HepG2 (cell line): Measurements from ENCODE around the gene ZNF211. TPM values are rescaled to one million over a fixed set of nuclear protein-coding genes. Genes with fewer than 3 reads are reported as not detected.

ENCODE experiments used
- AHR ChIP-seq: IDR thresholded peaks from 2 replicates; pipeline ENCODE4 v1.6.1; 2018; ENCODE audit warnings: missing genetic modification reagents, missing compliant biosample characterization
- GABPB1 ChIP-seq: IDR thresholded peaks from 2 replicates; pipeline ENCODE4 v1.6.1; 2016; ENCODE audit warnings: mild to moderate bottlenecking, missing genetic modification reagents, moderate library complexity, missing compliant biosample characterization
- HIVEP1 ChIP-seq: sonication (generic); formaldehyde crosslinking; IDR thresholded peaks from 2 replicates; pipeline ENCODE4 v1.4.0; 2020; ENCODE audit warnings: mild to moderate bottlenecking, missing genetic modification reagents
- HMGA1 ChIP-seq: sonication (generic); formaldehyde crosslinking; conservative IDR thresholded peaks from 2 replicates; pipeline ENCODE4 v1.4.0; 2020; ENCODE audit warnings: missing genetic modification reagents
- HOXA5 ChIP-seq: sonication (generic); formaldehyde crosslinking; IDR thresholded peaks from 2 replicates; pipeline ENCODE4 v1.4.0; 2020; ENCODE audit warnings: missing genetic modification reagents
- HOXA7 ChIP-seq: sonication (generic); formaldehyde crosslinking; IDR thresholded peaks from 2 replicates; pipeline ENCODE4 v1.8.1; 2022; ENCODE audit warnings: mild to moderate bottlenecking, missing genetic modification reagents, moderate library complexity
- HOXD1 ChIP-seq: sonication (generic); formaldehyde crosslinking; IDR thresholded peaks from 2 replicates; pipeline ENCODE4 v1.5.0; 2020; ENCODE audit warnings: missing genetic modification reagents
- IRF9 ChIP-seq: sonication (generic); formaldehyde crosslinking; IDR thresholded peaks from 2 replicates; pipeline ENCODE4 v1.8.0; 2022; ENCODE audit warnings: missing genetic modification reagents, mild to moderate bottlenecking, borderline replicate concordance
- IRX3 ChIP-seq: sonication (generic); formaldehyde crosslinking; IDR thresholded peaks from 2 replicates; pipeline ENCODE4 v1.8.1; 2023; ENCODE audit warnings: mild to moderate bottlenecking, low read depth, missing genetic modification reagents, borderline replicate concordance
- JUNB ChIP-seq: sonication (generic); formaldehyde crosslinking; IDR thresholded peaks from 2 replicates; pipeline ENCODE4 v1.8.0; 2022; ENCODE audit warnings: missing genetic modification reagents, mild to moderate bottlenecking, borderline replicate concordance
- KLF11 ChIP-seq: IDR thresholded peaks from 2 replicates; pipeline ENCODE4 v1.6.1; 2016; ENCODE audit warnings: missing compliant biosample characterization
- KLF15 ChIP-seq: sonication (generic); formaldehyde crosslinking; IDR thresholded peaks from 2 replicates; pipeline ENCODE4 v1.8.1; 2023; ENCODE audit warnings: borderline replicate concordance, mild to moderate bottlenecking, inconsistent platforms, missing genetic modification reagents, mixed read lengths
- NFE2L1 ChIP-seq: sonication (generic); formaldehyde crosslinking; IDR thresholded peaks from 2 replicates; pipeline ENCODE4 v1.4.0; 2020; ENCODE audit warnings: missing genetic modification reagents, mild to moderate bottlenecking, borderline replicate concordance
- NR2F2 ChIP-seq: IDR thresholded peaks from 2 replicates; pipeline ENCODE4 v1.6.1; 2012; ENCODE audit warnings: low read depth, inconsistent platforms, borderline replicate concordance
- ONECUT2 ChIP-seq: sonication (generic); formaldehyde crosslinking; IDR thresholded peaks from 2 replicates; pipeline ENCODE4 v1.4.0; 2020; ENCODE audit warnings: missing genetic modification reagents
- PAX8 ChIP-seq: sonication (generic); formaldehyde crosslinking; IDR thresholded peaks from 2 replicates; pipeline ENCODE4 v1.8.0; 2022; ENCODE audit warnings: mild to moderate bottlenecking, missing genetic modification reagents, borderline replicate concordance
- RBM22 ChIP-seq: fragments of 200-400 bp; formaldehyde crosslinking; optimal IDR thresholded peaks from 2 replicates; pipeline ENCODE3; 2017; ENCODE audit warnings: mild to moderate bottlenecking, low read length, moderate library complexity
- SRSF4 ChIP-seq: fragments of 200-400 bp; formaldehyde crosslinking; IDR thresholded peaks from one replicate; pipeline ENCODE4 v1.6.1; 2018; ENCODE audit warnings: mild to moderate bottlenecking, low read depth, low read length, moderate library complexity; ENCODE audit not compliant: poor library complexity, severe bottlenecking
- UBTF ChIP-seq: sonication (generic); formaldehyde crosslinking; IDR thresholded peaks from 2 replicates; pipeline ENCODE4 v1.4.0; 2020; ENCODE audit warnings: mild to moderate bottlenecking, missing genetic modification reagents
- ZNF343 ChIP-seq: sonication (generic); formaldehyde crosslinking; IDR thresholded peaks from 2 replicates; pipeline ENCODE4 v1.4.0; 2020; ENCODE audit warnings: mild to moderate bottlenecking, missing genetic modification reagents
- ZNF670 ChIP-seq: sonication (generic); formaldehyde crosslinking; IDR thresholded peaks from 2 replicates; pipeline ENCODE4 v1.8.0; 2022; ENCODE audit warnings: mild to moderate bottlenecking, missing genetic modification reagents, borderline replicate concordance
- polyA plus RNA-seq, 8 experiments: library from polyadenylated mRNA; depleted of rRNA in 3 of 8; stranded (reverse) in 7 of 8; unstranded in 1 of 8; fragments of >200 nt; fragmentation: Illumina TruSeq in 4 of 8; extraction: Trizol in 4 of 8; gene quantifications; 2 replicates each; pipeline versions ENCODE4 v1.2.1 to v1.2.3, GENCODE V29; 2011 to 2016; ENCODE audit warnings: low read depth in 4 of 8, missing spikeins in 1 of 8, mixed read lengths in 1 of 8; ENCODE audit not compliant: insufficient read depth in 1 of 8
- total RNA-seq, 5 experiments: library from RNA; depleted of rRNA; stranded (reverse); fragments of >200 nt; fragmentation: Illumina TruSeq; extraction: Trizol; gene quantifications; 2 replicates each; pipeline ENCODE4 v1.2.3, GENCODE V29; 2016; ENCODE audit warnings: low read depth in 1 of 5
- TF ChIP-seq, protein P1 (sequence below): sonication (generic); formaldehyde crosslinking; conservative IDR thresholded peaks from 2 replicates; pipeline ENCODE4 v1.4.0; 2020; ENCODE audit warnings: missing genetic modification reagents
- TF ChIP-seq, protein P2 (sequence below): sonication (generic); formaldehyde crosslinking; IDR thresholded peaks from 2 replicates; pipeline ENCODE4 v1.4.0; 2020; ENCODE audit warnings: missing genetic modification reagents
- TF ChIP-seq, protein P3 (sequence below): sonication (generic); formaldehyde crosslinking; IDR thresholded peaks from 2 replicates; pipeline ENCODE4 v1.8.0; 2023; ENCODE audit warnings: mild to moderate bottlenecking, missing genetic modification reagents

ZNF211 gene
- total and polyA plus RNA-seq, 2 of the 13 experiments (the other 11 are each of a cell fraction or from before 2014, with no cell fraction given), result 9.9 to 11.2 TPM

DNA sequence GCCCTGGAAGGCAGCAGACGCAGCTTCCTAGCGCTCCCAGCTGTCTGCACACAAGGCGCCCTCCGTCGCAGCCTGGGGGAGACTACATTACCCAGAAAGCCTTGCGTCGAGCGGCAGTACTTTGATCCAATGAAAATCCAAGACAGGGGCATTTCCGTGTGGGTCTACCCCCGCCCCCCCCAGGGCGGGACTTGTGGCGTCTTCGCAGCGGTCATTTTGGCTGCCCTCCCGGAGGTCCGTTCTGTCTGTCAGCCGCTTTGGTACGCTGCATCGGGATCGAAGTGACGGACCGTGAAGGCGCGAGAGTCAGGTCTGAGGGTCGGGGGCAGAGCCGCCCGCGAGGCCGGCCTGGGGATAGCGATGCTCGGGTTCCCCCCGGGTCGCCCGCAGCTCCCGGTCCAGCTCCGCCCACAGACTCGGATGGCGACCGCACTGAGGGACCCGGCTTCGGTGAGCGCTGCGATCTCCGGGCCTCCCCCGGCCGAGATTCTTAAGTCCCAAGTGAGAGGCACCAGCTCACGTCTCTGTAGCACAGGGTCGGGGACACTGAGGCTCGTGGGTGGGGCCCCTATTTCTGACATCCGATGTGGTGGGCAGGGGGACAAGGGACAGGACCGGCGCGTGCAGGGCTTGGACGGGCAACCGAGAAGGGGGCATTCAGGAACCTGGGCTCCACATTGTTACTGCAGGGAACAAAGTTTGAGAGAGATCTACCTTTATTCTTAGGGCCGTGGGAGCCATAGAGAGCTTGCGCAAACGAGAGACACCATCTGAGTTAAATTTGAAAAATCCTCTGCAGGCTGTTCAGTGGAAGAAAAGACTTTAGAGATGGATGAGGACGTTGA is at the start of gene ZNF211 (continued):
- TF ChIP-seq UBTF, result peak; percentile 41; the same call in 1 of the 2 replicates
- TF ChIP-seq PAX8 (CRISPR knock-in tag), result peak; percentile 26; the same call in 1 of the 2 replicates
- no peak for TF ChIP-seq SRSF4
- no peak for TF ChIP-seq JUNB
- no peak for TF ChIP-seq IRF9 (CRISPR knock-in tag)
- TF ChIP-seq HMGA1 (CRISPR knock-in tag), result no peak
- 0 out of 2 replicates have a peak, but pooled peaks have one; percentile 73 for TF ChIP-seq ZNF343
- TF ChIP-seq ZNF670 (CRISPR knock-in tag), result no peak
- TF ChIP-seq, protein P1, sequence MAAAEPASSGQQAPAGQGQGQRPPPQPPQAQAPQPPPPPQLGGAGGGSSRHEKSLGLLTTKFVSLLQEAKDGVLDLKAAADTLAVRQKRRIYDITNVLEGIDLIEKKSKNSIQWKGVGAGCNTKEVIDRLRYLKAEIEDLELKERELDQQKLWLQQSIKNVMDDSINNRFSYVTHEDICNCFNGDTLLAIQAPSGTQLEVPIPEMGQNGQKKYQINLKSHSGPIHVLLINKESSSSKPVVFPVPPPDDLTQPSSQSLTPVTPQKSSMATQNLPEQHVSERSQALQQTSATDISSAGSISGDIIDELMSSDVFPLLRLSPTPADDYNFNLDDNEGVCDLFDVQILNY (CRISPR knock-in tag), result 0 out of 2 replicates have a peak, but pooled peaks have one; percentile 41
- TF ChIP-seq IRX3, result no peak
- TF ChIP-seq ONECUT2 (CRISPR knock-in tag), result no peak
- TF ChIP-seq HOXD1, result no peak
- TF ChIP-seq GABPB1 (CRISPR knock-in tag), result peak; percentile 97
- no peak for TF ChIP-seq NR2F2
- peak; percentile 19; the same call in 1 of the 2 replicates for TF ChIP-seq HOXA5 (CRISPR knock-in tag)
- peak; percentile 77; the same call in 1 of the 2 replicates for TF ChIP-seq AHR (CRISPR knock-in tag)
- TF ChIP-seq HIVEP1 (CRISPR knock-in tag), result no peak
- TF ChIP-seq KLF15 (CRISPR knock-in tag), result no peak
- no peak for TF ChIP-seq RBM22
- TF ChIP-seq KLF11 (CRISPR knock-in tag), result 0 out of 2 replicates have a peak, but pooled peaks have one; percentile 62
- TF ChIP-seq NFE2L1 (CRISPR knock-in tag), result no peak
- TF ChIP-seq HOXA7 (CRISPR knock-in tag), result no peak
- TF ChIP-seq, protein P2, sequence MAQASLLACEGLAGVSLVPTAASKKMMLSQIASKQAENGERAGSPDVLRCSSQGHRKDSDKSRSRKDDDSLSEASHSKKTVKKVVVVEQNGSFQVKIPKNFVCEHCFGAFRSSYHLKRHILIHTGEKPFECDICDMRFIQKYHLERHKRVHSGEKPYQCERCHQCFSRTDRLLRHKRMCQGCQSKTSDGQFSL (CRISPR knock-in tag), result peak; percentile 91
- TF ChIP-seq, protein P3, sequence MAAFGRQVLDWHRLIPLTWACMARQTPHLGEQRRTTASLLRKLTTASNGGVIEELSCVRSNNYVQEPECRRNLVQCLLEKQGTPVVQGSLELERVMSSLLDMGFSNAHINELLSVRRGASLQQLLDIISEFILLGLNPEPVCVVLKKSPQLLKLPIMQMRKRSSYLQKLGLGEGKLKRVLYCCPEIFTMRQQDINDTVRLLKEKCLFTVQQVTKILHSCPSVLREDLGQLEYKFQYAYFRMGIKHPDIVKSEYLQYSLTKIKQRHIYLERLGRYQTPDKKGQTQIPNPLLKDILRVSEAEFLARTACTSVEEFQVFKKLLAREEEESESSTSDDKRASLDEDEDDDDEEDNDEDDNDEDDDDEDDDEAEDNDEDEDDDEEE (CRISPR knock-in tag), result no peak
